Activated gamma-delta T cell treated with anti-CD3 and anti-CD28 coated beads, Interleukin-2, amount 50 U/mL, for 16 hours (primary cell): Measurements from ENCODE around the gene GAS6.
"Not testable (repeated sequence)": the region's sequence is repeated elsewhere in the genome, so short reads cannot be mapped to it uniquely, and the experiment has no call there.

Source experiments
- DNase-seq: peaks from one replicate; pipeline ENCODE4 v3.0.0-alpha.2; 2020; ENCODE audit warnings: low read depth

The GAS6 gene

DNA sequence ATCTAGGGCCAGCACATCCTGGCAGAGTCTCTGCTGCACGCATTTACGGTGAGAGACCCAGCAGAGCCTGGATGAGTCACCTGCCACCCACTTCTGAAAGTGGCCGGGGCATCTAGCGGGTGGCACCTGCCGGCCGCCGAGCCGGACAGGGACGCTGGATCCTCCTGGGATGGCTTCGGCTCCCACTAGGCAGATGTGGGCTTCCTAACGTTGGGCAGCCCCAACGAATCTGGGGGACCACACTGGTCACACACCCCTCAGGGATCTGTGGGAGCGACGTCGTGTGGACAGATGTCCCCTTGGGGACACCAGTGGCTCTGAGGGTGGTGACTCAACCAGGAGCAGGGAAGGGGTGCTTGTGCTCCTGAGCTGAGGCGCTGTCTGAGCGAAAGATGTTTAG lies 72.7 kb downstream of the GAS6 start:
- no peak for DNase-seq

DNA sequence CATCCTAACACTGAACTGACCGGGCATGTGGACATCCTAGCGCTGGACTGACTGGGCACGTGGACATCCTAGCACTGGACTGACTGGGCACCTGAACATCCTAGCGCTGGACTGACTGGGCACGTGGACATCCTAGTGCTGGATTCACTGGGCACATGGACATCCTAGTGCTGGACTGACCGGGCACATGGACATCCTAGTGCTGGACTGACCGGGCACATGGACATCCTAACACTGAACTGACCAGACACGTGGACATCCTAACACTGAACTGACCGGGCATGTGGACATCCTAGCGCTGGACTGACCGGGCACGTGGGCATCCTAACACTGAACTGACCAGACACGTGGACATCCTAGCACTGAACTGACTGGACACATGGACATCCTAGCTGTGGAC lies 73.9 kb downstream of the GAS6 start:
- not testable (repeated sequence) for DNase-seq

DNA sequence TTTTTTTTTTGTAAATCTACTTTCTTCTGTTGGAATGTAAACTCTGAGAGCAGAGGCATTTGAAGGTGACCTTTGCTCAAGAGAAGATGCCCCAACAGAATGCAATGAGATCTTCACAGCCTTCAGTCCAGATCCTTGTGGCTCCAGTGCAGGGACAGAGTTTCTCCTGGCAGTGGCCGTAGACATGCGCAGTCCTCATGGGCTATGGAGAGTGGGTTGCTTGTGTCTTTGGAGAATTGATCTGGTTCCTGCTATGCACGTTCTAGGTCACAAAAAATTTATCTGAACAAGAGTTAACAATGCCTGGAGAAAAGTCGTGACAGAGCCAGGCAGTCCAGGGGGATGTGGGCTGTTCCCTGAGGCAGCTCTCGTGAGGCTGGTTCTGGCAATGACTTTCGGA lies 74.7 kb downstream of the GAS6 start:
- DNase-seq = no peak

DNA sequence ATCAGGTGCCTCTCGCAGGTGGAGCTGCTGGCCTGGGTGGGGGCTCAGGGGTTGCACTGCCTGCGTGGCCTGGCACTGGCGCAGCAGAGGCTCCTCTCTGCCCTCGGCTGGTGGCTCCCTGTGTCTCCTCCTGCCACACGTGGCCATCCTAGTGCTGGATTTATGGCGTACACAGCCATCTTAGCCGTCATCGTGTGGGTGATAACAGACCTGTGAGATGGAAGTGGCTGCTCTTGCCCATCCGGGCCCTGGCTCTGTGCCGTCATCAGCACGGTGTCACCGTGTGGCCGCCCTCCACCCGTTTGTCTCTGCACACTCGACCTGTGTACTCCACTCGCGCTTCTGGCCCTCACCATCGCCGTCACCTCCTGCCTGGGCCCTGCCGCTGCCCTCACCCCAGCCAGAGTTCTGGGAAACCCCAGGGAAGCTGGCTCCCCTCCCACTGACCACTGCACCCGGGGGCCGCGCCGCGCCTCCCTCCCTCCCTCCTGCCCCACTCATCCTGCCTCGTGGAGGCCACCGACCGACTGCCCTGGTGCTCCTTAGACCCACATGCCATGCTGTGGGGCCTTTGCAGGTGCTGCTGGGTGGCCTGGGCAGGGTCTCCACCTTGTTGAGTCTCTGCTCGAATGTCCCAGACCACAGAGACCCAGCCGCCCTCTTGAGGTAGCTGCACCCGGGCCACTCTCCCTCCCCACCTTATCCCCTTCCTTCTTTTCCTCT lies 75.3 kb downstream of the GAS6 start:
- DNase-seq = no peak

DNA sequence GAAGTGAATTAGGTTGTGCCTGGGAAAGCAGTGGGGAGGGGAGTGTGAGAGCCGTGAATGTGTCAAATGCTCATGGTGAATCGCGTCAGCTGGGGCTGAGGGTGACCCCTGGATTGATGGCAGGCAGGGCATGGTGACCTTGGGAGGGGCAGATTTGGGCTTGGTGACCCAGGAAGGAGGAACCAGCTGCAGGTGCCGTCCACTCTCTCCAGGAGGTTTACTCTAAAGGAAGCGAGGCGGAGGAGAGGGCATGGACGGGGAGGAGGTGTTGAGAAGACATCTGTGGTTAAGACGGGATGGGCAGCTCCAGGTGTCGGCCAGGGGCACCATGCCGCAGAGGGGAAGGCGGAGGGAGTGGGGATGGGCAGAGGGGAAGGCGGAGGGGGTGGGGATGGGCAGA lies 76.2 kb downstream of the GAS6 start:
- no peak for DNase-seq

DNA sequence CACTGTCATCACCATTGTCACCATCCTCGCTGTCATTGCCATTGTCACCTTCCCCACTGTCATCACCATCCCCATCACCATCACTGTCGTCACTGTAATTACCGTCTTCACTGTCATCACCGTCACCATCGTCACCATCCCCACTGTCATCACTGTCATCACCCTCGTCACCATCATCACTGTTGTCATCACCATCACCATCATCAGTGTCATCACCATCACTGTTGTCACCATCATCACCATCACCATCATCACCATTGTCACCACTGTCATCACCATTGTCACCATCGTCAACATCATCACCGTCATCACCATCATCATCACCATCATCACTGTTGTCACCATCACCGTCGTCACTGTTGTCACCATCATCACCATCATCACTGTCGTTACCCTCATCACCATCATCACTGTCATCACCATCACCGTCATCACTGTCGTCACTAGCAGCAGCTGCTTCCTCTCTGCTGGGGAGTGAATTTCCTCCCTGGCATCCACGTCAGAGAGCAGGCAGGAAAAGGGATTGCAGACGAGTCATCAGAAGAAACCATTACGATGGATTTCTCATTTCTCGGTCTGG lies 77.5 kb downstream of the GAS6 start:
- no peak for DNase-seq

DNA sequence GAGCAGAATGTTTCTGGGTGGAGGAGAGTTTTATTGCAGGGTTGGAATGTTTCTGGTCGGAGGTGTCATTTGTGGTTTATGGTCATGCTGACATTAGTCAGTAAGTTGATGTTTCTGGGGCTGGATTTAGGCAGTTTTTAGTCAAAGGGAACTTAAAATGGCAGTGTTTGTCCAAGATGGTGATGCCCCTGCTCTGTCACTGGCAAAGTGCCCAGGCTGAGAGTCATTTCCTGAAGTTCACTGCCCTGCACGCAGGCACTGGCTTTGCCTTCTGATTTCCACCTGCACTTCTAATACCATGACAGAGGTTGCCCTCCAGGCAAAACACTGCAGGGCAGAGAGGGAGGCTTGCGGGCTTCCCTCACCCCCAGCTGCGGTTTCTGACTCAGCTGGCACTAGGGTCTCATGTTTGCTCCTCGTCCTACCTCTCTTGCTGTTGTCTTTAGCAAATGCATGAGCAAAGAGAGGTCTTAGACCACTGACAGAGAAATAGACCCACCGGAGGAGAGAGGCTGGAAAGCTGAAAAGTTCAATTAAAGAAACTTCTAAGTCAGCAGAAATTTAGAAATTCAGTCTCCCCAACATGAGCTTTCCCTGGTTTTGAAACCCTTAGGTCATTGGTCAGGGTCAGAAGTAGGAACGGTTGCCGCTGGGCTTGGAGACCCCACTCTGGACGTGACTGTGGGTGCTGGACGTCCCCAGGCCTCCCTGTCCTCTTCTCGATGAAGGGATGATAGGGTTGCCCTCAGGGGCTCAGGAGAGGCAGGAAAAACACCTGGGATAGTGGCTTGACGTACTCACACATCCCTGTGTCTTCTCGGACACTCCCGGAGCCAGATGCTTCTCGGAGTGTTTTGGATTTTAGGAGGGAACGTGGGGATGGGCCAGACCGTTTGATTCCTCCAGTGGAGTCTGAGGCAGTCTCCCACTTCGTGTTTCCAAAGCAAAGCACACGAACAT lies 78.5 kb downstream of the GAS6 start:
- no peak for DNase-seq

DNA sequence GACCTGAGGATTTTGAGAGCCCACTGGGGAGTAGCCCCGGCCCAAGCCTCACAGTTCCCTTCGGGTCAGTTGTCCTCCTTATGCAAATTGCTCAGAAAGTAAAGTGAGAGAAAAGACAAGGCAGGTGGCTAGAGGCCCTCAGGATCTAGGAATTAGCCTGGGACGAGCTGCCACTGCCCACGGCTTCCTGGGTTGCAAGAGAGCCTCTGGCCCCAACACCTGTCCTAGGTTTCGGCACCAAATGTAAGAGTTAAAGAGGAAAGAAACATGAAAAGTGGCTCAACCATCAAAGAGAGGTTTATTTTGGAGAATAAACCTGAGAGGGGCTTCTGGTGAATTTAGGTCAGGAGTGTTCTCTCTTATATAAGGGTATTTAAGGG lies 79.2 kb downstream of the GAS6 start:
- no peak for DNase-seq

DNA sequence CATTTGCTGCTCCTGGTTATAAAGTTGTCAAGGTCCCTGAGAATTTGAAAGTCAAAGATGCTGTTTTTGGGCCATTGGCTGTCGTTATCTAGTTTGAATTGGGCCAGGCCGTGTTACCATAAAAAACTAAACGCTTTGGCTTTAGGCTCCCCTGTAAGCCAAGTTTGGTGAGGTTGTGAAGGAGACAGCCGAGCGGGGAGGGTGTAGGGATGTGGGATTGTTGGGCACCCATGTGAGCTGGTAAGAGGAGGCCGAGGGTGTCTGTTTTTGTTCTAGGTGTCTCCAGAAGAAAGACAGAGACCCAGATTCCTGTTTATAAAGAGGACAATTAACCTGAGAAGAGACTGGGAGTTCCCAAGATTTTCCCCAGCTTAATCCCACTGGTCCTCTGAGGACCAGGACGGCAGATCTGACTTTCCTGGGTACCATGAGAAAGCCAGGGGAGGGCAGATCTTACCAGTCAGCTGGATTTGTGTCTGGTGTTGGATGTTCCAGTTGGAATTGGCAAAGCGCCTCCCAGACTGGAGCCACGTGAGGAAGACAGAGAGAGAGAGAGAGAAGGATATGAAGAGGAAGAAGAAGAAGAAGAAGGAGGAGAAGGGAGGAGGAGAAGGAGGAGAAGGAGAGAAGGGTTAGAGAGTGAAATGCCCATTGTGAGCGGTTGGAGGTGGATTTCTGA lies 79.8 kb downstream of the GAS6 start:
- DNase-seq = no peak

DNA sequence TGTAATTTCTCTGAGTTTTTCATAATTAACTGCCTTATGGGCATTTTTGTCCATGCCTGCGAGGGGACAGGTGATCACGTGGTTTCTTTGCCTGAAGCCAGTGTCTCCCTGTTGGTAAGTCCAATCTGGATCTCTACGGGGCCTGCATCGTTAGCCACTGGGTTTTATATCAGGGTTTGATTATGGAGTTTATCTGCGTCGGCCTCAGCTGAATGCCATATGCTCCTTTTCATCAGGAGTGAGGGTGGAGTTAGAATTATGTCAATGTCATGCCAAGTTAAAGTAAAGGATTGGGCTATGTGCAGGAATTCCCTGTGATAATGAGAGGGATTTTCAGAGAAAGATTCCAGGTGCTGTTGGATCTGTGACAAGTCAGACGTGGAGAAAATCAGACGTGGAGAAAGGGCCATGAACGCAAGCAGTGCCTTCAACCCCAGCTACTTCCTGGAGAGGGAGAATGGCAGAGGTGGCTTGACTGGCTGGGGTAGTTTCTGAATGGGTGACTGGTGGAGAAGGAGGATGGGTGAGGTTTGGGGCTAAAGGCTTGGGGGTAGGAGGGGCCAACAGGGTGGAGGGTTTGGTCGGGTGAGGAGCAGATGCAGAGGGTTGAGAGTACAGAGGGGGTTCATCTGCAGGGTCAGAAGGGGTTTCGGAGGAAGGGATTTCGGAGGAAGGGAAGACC lies 80.5 kb downstream of the GAS6 start:
- no peak for DNase-seq

DNA sequence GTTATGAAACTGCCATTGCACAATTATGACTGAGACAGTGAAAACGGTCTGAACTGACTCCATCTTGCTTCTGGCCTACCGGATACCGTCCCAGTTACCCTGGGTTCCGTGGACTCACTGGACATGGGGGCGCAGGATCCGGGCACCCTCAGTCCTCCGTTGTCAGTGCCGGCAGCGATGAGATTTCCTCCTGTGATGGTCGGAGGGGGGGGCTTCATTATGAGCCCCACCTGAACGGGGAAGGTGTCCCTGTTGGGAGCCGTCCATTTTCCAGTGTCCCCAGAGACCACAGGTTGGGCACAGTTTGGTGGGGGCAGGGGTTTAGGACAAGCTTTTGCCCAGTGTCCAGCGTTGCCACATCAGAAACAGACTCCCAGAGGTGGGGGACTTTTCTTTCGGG lies 81.4 kb downstream of the GAS6 start:
- no peak for DNase-seq

DNA sequence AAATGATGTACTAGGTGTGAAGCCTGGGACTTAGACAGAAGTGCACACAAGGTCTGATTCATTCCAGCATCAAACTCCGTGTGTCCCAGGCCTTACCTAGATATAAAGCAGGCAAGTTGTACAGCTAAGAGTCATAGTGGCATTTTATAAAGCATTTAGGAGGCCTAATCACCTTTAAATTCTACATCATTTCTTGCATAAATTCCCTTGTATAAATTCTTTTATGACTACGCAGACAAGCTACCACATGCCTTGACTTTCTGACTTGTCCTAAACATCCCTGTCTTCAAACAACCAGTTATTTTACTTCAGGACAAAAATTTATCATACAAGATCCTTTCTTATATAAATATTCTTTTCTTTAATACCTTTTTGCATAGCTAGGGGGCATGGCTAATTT lies 82.3 kb downstream of the GAS6 start:
- no peak for DNase-seq

DNA sequence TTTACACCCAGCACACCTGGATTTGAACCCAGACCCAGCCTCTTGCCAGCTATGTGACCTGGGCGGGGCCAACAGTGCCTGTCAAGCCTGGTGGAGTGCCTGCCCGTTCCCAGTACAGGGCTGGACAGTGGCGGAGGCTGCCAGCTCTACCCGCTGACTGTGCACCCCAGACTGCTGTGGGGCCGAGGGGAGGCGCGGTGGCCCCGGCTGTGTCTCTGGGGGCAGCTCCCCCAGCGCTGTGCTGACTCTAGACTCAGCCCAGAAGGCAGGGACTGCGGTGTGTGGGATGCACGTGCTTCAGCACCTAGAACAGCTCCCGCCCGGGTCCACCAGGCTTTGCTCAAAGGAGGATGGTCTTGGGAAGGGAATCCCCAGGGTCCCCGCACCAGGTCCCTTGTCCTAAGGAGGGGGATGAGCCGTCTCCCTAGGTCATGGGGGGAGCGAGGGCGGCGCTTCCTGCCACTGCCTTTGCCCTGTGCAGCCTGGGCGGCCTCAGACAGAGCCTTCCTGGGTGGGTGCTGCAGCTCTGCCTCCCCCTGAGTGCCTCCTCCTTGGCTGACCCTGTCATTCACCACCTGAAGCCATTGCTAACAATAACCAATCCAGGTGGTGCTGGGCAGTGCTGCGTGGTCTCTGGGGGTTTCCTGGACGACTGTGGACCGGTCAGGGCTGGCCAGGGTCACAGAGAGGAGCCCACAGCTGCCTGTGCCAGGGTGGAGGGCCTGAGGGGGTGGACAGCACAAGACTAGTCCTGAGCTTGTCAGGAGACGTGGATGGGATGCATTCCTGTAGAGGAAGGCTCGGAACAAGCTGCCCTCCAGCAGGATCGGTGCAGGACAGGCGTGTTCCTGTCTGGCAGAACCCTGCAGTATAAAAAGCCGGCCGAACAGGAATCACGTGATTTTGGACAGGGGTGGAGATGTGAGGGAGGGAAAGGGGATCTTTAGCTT lies 86.3 kb downstream of the GAS6 start:
- DNase-seq = no peak

DNA sequence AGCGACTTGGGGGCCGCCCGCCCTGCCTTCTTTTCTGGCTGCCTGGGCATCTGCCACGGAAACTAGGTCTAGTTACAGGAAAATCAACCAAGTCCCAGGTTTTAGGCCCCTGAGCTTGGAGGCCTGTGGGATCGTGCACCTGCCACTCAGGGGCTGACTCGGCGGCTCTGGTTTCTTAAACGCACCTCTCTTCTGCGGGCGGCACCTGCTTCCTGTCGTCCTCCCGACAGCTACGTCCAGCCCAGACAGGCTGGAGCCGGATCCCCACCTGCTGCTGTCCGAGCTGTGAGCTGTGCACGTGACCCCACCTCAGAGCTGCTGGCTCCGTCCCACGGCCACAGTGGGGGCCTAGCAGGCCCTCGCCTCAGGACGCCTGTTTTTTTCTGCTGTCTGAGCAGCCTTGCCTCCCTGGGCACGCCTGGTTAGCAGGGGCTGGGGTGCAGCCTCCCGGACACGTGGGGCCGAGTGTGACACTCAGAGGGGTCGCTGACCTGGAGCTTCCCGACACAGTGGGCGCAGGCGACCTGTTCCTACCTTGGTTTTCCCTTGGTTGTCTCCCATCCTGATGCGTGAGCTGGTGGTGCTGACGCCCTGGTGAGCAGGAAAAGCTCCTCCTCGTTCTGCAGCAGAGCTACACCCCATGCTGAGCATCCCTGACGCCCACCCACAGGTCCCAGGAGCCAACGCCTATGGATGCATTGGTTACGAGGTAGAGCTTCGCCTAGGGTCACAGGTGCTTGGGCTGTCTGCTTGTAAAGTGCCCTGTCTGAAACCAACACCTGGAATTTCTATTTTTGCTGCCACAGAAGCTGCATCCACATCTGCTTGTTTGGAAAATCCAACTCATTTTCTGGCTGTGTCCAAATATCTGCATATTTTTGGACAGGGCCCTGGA lies 87.4 kb downstream of the GAS6 start:
- no peak for DNase-seq

DNA sequence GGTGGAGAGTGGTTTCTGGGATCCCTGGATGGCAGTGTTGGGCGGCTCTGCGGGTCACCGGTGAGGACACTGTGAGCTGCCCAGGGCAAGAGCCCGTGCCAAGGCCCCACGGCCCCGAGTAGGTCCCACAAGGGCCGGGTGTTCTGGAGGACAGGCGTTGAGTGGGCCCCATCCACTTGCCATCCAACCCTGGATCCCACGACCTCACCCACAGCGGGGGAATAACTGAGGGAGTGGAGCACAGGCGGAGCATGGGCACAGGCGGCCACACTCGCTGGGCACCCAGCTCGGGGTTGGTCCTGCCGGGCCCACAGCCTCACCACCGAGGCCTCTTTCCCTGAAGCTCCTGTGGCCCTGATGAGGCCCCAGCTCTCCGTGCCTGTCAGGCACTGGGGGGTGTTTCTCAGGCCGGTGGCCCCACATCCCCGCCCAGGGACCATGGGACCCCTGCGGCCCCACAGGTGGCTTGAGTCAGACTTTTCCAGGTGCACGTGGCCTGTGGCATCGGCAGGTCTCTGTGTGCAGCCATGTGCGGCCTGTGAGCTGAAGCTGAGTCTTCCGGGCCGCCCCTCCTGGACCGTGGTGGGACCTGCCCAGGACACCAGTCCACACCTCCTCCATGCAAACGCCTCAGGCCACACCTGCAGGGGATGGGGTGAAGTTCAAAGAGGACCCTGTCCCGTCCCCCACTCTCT lies 88.3 kb downstream of the GAS6 start:
- no peak for DNase-seq

DNA sequence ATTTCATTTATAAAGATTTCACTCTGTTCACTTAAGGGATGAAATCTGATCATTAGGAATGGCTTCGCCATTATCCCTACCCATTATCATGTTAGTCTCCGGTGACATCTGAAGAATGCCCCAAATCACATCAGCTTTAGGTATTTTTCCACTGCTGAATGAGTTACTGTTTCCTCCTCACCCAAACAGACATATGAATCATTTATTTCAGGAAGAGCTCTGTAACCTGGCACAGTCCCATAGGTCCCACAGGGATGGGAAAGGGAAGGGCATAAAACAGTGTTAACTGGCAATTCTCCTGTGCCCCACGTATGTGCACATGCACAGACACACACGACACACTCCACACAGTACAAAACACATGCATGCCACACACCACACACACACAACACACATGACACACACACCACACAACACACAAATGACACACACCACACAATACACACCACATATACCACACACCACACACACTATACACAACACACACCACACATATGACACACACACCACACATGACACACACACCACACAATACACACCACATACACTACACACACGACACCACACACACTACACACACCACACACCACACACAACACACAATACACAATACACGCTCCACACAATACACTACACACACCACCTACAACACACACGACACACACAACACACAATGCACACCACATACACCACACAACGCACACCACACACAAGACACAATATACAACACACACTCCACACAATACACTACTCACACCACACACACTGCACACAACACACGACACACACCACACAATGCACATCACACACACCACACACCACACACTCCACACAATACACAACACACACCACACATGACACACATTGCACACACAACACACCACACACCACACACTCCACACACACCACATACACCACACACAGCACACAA lies 89.4 kb downstream of the GAS6 start:
- DNase-seq = no peak

DNA sequence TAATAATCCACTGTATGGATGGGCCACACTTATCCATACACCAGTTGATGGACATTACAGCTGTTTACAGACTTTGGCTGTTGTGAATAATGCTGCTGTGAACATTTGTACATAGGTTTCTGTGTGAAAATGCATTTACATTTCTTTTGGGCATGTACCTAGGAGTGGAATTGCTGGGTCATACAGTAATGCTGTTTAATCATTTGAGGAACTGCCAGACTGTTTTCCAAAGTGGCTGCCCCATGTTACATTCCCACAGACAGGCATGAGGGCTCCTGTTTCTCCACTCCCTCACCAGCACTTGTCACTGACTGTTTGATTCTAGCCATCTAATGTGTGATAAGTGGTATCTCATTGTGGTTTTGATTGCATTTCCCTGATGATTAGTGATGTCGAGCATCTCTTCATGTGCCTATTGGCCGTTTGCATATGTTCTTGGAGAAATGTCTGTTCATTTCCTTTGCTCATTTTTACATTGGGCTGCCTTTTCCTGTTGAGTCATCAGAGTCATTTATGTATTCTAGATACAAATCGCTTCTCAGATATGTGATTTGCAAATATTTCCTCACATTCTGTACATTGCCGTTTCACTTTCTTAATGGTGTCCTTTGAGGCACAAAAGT lies 92.1 kb downstream of the GAS6 start:
- no peak for DNase-seq

DNA sequence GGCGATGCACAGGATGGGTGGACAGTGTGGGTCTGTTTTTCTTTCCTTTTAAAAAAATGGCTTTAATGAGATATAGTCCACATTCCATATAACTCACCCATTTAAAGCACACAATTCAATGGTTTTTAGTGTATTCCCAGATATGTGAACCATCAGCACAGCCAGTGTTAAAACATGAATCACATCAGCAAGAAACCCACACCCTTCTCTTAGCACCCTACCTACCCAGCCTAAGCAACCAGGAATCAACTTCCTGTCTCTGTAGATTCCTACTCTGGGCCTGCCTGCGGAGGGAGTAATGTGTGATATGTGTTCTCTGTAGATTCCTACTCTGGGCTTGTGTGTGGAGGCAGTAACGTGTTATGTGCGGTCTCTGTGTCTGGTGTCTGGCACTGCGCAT lies 92.9 kb downstream of the GAS6 start:
- no peak for DNase-seq
